Duodenal mucosa (tissue), 2 donors: ENCODE measurements around the gene UGGT1.
A peak's percentile ranks its signal among the peaks of the same experiment; 100 is the strongest.

Experiments used
- H3K27ac ChIP-seq: one replicate; pipeline ENCODE4 v1.7.0; 2013; ENCODE audit warnings: low read depth, low read length
- H3K27me3 ChIP-seq, 2 donors: one replicate each; pipeline ENCODE4 v1.7.0; 2013; ENCODE audit warnings: low read length in 2 of 2, control low read depth in 1 of 2; ENCODE audit not compliant: insufficient read depth in 2 of 2, control insufficient read depth in 1 of 2
- H3K36me3 ChIP-seq, 2 donors: one replicate each; pipeline ENCODE4 v1.7.0; 2013; ENCODE audit warnings: low read length in 2 of 2, control low read depth in 1 of 2; ENCODE audit not compliant: insufficient read depth in 2 of 2, control insufficient read depth in 1 of 2
- H3K4me1 ChIP-seq, 2 donors: one replicate each; pipeline ENCODE4 v1.7.0; 2013; ENCODE audit warnings: low read length in 2 of 2, control low read depth in 1 of 2; ENCODE audit not compliant: insufficient read depth in 2 of 2, control insufficient read depth in 1 of 2
- H3K4me3 ChIP-seq, 2 donors: one replicate each; pipeline ENCODE4 v1.7.0; 2013; ENCODE audit warnings: low read length in 2 of 2, low read depth in 1 of 2
- H3K9ac ChIP-seq, 2 donors: one replicate each; pipeline ENCODE4 v1.7.0; 2013; ENCODE audit warnings: low read length in 2 of 2, low read depth in 1 of 2
- H3K9me3 ChIP-seq, 2 donors: one replicate each; pipeline ENCODE4 v1.7.0; 2013; ENCODE audit warnings: low read length in 2 of 2, control low read depth in 1 of 2; ENCODE audit not compliant: control insufficient read depth in 1 of 2

UGGT1 gene

DNA sequence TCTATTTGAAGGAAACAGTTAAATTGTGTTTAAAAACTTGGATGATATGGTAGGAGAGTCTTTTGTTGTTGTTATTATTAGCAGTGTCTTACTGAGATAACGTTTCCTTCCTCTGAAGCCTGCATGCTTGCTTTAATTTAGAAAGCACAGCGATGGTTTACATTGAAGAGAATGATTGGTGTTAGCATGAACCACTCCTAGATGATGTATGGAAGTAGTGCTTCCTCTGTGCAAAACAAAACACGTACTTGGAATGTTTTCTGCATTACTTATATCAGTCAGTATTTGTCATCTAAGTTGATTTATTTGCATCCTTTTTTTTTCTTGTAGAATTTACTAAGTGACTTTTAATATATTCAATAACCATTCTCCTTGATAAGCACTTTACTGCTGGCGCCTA lies 89.0 kb downstream of the UGGT1 start:
- Histone ChIP-seq H3K4me1 (no peaks in the 10 kb centered on the region), H3K9me3 (no peaks in the 10 kb centered on the region), H3K4me3 (no peak overlapping the region), H3K36me3 (peaks cover 48 to 81% of the 10 kb centered on the region in 2 donors), H3K9ac (no peak overlapping the region), H3K27ac (no peak overlapping the region), H3K27me3 (no peaks in the 10 kb centered on the region)

DNA sequence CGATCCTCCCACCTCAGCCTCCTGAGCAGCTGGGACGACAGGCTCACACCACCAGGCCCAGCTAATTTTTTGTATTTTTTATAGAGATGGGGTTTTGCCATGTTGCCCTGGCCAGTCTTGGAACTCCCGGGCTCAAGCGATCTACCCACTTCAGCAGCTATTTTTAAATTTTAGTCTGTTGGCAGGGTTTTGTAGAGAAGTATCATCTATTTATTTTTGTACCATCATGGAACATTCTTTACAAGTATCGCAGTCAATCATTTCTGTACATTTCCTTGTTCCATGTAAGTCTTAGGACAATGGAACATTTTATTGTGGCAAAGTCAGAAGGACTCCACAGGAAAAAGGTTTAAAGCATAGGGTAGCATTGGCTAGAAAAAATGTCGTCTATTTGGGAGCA lies 94.6 kb downstream of the UGGT1 start:
- Histone ChIP-seq H3K4me1 (peaks cover 0 to 8% of the 10 kb centered on the region in 2 donors), H3K9ac (no peak overlapping the region), H3K36me3 (peaks cover 23 to 62% of the 10 kb centered on the region in 2 donors), H3K27me3 (no peaks in the 10 kb centered on the region), H3K4me3 (no peak overlapping the region), H3K9me3 (no peaks in the 10 kb centered on the region), H3K27ac (no peak overlapping the region)

DNA sequence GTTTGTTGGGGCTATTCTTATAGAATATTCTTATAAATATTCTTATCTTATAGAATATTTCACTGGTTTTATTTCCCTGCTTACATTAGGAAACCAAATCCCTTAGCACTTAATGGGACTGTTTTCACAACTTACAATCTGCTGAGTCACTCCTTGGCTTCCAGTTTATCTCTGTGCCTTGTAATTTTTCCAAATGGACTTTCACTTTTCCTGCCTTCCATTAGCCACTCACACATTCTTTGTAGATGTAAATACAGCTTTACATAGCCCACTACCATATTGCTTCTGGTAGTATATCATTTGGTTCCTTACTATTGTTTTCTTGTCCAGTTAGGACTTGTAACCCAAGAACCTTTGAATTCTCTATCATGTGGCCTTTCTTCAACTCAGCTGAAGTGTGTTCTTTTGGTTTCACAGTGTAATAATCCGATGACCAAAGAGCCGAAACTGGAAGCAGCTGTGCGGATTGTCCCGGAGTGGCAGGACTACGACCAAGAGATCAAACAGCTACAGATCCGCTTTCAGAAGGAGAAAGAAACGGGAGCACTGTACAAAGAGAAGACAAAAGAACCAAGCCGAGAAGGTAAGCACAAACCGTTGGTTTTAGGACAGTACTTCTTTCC lies 96.1 kb downstream of the UGGT1 start:
- peak overlapping the region; percentile 9 to 27 for H3K9ac ChIP-seq
- H3K9me3 ChIP-seq = no peaks in the 10 kb centered on the region
- H3K4me1 ChIP-seq = peaks cover 0 to 8% of the 10 kb centered on the region in 2 donors
- peak overlapping the region; percentile 43 to 64 for H3K4me3 ChIP-seq
- no peaks in the 10 kb centered on the region for H3K27me3 ChIP-seq
- H3K27ac ChIP-seq = no peak overlapping the region
- peaks cover 21 to 56% of the 10 kb centered on the region in 2 donors for H3K36me3 ChIP-seq

DNA sequence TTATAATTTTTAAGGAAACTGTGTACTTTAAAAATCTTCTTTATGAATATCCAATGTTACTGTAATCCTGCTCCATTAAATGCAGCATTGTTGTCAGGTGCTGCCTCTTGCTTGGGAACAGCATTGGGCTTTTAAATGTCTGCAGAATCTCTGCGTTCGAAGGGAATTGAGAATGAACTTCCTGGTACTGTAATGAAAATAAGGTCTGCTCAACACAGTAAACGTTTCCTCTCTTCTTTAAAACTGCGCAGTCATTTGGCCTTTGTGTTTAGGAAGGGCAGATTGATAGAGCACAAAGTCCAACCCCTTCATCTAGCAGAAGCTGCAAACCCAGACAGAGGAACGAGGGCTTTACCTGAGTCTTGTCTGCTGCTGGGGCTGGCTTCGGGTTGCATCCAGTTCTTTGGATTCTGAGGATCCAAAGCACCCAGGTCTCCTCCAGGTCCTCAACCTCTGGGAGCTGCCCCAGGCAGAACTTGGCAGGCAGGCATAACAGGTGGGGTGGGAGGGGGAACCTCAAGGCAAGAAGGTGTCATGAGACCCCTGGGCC lies 104.5 kb downstream of the UGGT1 start:
- H3K4me3 ChIP-seq = peak overlapping the region; percentile 50 to 55
- no peak overlapping the region for H3K9ac ChIP-seq
- no peak overlapping the region for H3K27ac ChIP-seq
- peaks cover 25% of the 10 kb centered on the region in 2 donors for H3K4me1 ChIP-seq
- H3K9me3 ChIP-seq = no peaks in the 10 kb centered on the region
- H3K36me3 ChIP-seq = peaks cover 7 to 9% of the 10 kb centered on the region in 2 donors
- H3K27me3 ChIP-seq = no peaks in the 10 kb centered on the region

DNA sequence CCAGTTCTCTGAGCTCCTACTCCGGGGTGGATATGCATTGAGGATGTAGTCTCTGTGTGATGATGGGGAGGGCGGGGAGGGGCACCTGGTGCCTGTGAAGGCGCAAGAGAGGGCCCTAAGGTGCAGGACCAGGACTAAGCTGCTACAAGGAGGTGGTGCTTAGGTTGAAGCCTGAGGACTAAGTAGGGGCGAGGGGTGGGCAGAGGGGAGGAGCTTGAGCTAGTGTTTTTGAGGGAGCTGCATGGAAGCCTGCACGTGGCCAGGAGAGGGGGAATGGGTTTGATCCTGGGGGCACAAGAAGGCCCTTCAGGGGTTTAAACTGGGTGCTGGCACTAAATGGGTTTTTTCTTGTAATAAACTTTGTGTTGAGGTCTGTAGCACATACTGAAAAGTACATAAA lies 105.0 kb downstream of the UGGT1 start:
- Histone ChIP-seq H3K36me3 (peaks cover 3 to 4% of the 10 kb centered on the region in 2 donors), H3K27ac (no peak overlapping the region), H3K4me3 (peak overlapping the region; percentile 50 to 55), H3K9ac (no peak overlapping the region), H3K9me3 (no peaks in the 10 kb centered on the region), H3K27me3 (no peaks in the 10 kb centered on the region), H3K4me1 (peaks cover 25% of the 10 kb centered on the region in 2 donors)

DNA sequence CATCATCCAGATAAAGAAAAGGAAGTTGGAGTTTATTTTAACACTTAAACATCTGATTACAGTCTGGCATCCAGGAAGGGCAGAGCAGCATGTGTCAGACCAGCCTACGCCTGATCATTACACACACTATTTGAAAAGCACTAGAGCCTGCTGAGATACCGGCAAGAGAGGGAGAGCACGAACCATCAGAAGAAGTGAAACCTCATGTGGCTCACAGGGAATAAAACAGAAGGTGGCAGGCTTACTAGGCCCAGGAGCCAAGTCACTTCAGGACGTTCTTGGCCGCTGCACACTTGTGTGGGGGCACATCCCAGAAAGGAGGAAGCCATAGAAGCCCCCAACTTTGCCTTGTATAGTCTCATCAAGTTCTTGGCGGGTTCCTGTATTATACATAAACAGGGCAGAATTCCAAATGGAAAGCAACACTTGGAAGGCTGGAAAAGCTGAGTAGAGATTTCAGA lies 105.5 kb downstream of the UGGT1 start:
- Histone ChIP-seq H3K36me3 (peaks cover 0 to 4% of the 10 kb centered on the region in 2 donors), H3K9me3 (no peaks in the 10 kb centered on the region), H3K27me3 (no peaks in the 10 kb centered on the region), H3K4me1 (peaks cover 25% of the 10 kb centered on the region in 2 donors), H3K4me3 (peak overlapping the region; percentile 37 to 50), H3K27ac (no peak overlapping the region), H3K9ac (no peak overlapping the region)

DNA sequence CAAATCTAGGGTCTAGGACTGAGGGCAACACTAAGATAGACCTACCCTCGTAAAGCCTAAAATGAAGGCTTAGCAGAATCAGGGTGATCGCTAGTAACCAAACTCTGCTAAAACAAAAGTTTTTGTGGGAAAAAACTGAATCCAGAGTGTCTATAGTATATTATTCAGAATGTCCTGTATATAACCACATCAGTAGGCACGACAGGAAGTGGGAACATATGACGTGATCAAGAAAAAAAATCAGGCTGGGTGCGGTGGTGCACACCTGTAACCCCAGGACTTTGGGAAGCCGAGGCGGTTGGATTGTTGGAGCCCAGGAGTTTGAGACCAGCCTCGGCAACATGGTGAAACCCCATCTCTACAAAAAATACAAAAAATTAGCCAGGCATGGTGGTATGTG lies 106.1 kb downstream of the UGGT1 start:
- no peak overlapping the region for H3K27ac ChIP-seq
- H3K4me1 ChIP-seq = peaks cover 25% of the 10 kb centered on the region in 2 donors
- H3K4me3 ChIP-seq = no peak overlapping the region
- no peaks in the 10 kb centered on the region for H3K9me3 ChIP-seq
- no peak overlapping the region for H3K9ac ChIP-seq
- no peaks in the 10 kb centered on the region for H3K27me3 ChIP-seq
- no peaks in the 10 kb centered on the region for H3K36me3 ChIP-seq

- Histone ChIP-seq H3K9ac (no peak overlapping the region), H3K27me3 (no peaks in the 10 kb centered on the region)
Measured at GRCh38 chr2:128198656-128199055, 107.7 kb downstream of the UGGT1 start.

GRCh38 chr2:128199141-128199540 lies 108.1 kb downstream of the UGGT1 start:
- Histone ChIP-seq H3K36me3 (no peaks in the 10 kb centered on the region), H3K9me3 (no peaks in the 10 kb centered on the region), H3K27me3 (no peaks in the 10 kb centered on the region), H3K4me3 (no peak overlapping the region), H3K27ac (no peak overlapping the region), H3K4me1 (peaks cover 25% of the 10 kb centered on the region in 2 donors), H3K9ac (no peak overlapping the region)

More at GRCh38 chr2:128198656-128199055, 107.7 kb downstream of the UGGT1 start:
- Histone ChIP-seq H3K9me3 (no peaks in the 10 kb centered on the region), H3K36me3 (no peaks in the 10 kb centered on the region), H3K27ac (no peak overlapping the region), H3K4me3 (no peak overlapping the region), H3K4me1 (peaks cover 25% of the 10 kb centered on the region in 2 donors)

- Histone ChIP-seq H3K9ac (no peak overlapping the region), H3K27me3 (no peaks in the 10 kb centered on the region), H3K4me1 (no peaks in the 10 kb centered on the region), H3K4me3 (no peak overlapping the region), H3K27ac (no peak overlapping the region), H3K9me3 (no peaks in the 10 kb centered on the region), H3K36me3 (no peaks in the 10 kb centered on the region)
Measured at GRCh38 chr2:128202791-128203190, 111.8 kb downstream of the UGGT1 start.
